OCI-LY7 (cell line): ENCODE data around the gene RPL3.

Source experiments
- EZH2phosphoT487 ChIP-seq: fragments of 200-600 bp; sonication (generic); IDR thresholded peaks from 2 replicates; pipeline ENCODE4 v1.6.1; 2018; ENCODE audit warnings: low read depth, borderline replicate concordance, mild to moderate bottlenecking, mixed run types, antibody characterized with exemption, low read length, moderate library complexity, mixed read lengths
- TF ChIP-seq, protein P1 (sequence below): fragments of 200-600 bp; sonication (generic); conservative IDR thresholded peaks from 2 replicates; pipeline ENCODE4 v1.5.1; 2014; ENCODE audit warnings: mild to moderate bottlenecking, antibody characterized with exemption, low read length, moderate library complexity, mixed read lengths

DNA sequence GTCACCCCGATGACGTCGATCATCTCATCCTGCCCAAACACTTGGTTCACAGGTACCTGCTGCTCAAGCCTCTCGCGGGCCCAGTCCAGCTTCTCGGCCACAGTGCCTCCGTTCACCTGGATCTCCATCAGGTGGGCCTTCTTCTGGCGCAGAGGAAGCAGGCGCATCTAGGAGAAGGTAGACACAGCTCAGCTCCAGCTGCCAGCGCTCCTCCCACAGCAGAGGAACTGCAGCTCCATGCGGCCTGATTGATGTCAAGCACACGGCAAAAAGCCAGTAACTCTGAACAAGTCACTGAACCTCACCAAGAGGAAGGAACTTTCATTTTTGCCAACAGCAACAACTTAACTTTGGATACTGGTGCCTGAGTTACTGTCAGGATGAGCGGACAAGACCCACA lies 4.0 kb downstream of the RPL3 start:
- TF ChIP-seq, protein P1, sequence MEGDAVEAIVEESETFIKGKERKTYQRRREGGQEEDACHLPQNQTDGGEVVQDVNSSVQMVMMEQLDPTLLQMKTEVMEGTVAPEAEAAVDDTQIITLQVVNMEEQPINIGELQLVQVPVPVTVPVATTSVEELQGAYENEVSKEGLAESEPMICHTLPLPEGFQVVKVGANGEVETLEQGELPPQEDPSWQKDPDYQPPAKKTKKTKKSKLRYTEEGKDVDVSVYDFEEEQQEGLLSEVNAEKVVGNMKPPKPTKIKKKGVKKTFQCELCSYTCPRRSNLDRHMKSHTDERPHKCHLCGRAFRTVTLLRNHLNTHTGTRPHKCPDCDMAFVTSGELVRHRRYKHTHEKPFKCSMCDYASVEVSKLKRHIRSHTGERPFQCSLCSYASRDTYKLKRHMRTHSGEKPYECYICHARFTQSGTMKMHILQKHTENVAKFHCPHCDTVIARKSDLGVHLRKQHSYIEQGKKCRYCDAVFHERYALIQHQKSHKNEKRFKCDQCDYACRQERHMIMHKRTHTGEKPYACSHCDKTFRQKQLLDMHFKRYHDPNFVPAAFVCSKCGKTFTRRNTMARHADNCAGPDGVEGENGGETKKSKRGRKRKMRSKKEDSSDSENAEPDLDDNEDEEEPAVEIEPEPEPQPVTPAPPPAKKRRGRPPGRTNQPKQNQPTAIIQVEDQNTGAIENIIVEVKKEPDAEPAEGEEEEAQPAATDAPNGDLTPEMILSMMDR: no peak
- TF ChIP-seq EZH2phosphoT487: no peak
